PC-3 (cell line): ENCODE results near the gene RASA2.

Experiments used
- CTCF ChIP-seq: fragments of 300-600 bp; sonication (generic); conservative IDR thresholded peaks from 2 replicates; pipeline ENCODE4 v1.5.1; 2017; ENCODE audit warnings: antibody characterized with exemption, low read depth, mild to moderate bottlenecking, low read length
- EZH2 ChIP-seq: fragments of 300-600 bp; sonication (generic); IDR thresholded peaks from one replicate; pipeline ENCODE4 v1.6.1; 2017; ENCODE audit warnings: antibody characterized with exemption, mild to moderate bottlenecking, low read length; ENCODE audit not compliant: unreplicated experiment
- EZH2phosphoT487 ChIP-seq: fragments of 300-600 bp; sonication (generic); IDR thresholded peaks from 2 replicates; pipeline ENCODE4 v1.6.1; 2018; ENCODE audit warnings: mild to moderate bottlenecking, antibody characterized with exemption, low read length, borderline replicate concordance

- no peak for TF ChIP-seq CTCF
- TF ChIP-seq EZH2 = no peak
- TF ChIP-seq EZH2phosphoT487 = no peak
Measured at GRCh38 chr3:141449424-141449823, 37.4 kb upstream of the RASA2 start.
